Measurements from ENCODE around the gene TRIM72.
"Not testable (repeated sequence)": the region's sequence is repeated elsewhere in the genome, so short reads cannot be mapped to it uniquely, and the experiment has no call there.

The TRIM72 gene

GRCh38 chr16:31215287-31216162 is 1.6 kb downstream of the TRIM72 start:
- peak; percentile 70 for DNase-seq (ENCODE audit: low read depth)

- DNase-seq (ENCODE audit: low read depth): no peak
Observed at GRCh38 chr16:31216422-31217135, 2.7 kb downstream of the TRIM72 start, which contains the start of gene PYDC1. Gene PYDC1 (minus strand): TSS chr16:31217135. CDS start chr16:31217028, 107 bp downstream.

- DNase-seq (ENCODE audit: low read depth): no peak
Observed at GRCh38 chr16:31217136-31217530, 3.2 kb downstream of the TRIM72 start.

DNA sequence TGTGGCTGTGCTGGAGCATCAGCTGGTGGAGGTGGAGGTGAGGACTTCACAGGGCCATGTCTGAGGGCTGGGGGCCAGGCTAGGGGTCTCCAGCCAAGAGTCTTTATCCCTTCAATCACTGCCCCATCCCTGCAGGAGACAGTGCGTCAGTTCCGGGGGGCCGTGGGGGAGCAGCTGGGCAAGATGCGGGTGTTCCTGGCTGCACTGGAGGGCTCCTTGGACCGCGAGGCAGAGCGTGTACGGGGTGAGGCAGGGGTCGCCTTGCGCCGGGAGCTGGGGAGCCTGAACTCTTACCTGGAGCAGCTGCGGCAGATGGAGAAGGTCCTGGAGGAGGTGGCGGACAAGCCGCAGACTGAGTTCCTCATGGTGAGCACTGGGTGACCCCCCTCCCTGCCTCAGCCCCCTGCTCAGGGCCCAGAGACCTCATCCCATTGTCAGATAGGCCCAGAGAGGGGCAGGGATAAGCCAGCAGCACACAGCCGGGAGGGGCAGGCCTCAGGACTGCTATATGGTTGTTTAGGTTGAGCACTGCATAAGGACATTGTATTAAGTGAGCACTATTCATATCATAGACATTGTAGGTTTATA is 5.3 kb downstream of the TRIM72 start:
- no peak for DNase-seq (ENCODE audit: low read depth)

- no peak for DNase-seq (ENCODE audit: low read depth)
Observed at GRCh38 chr16:31221357-31222160, 7.6 kb downstream of the TRIM72 start.

GRCh38 chr16:31223044-31223443 is 9.1 kb downstream of the TRIM72 start:
- DNase-seq (ENCODE audit: low read depth): no peak

GRCh38 chr16:31224092-31224955 is 10.4 kb downstream of the TRIM72 start:
- no peak for DNase-seq (ENCODE audit: low read depth)

- no peak for DNase-seq (ENCODE audit: low read depth)
Observed at GRCh38 chr16:31225193-31225592, 11.3 kb downstream of the TRIM72 start.

GRCh38 chr16:31228206-31228605 is 14.3 kb downstream of the TRIM72 start:
- no peak for DNase-seq (ENCODE audit: low read depth)

GRCh38 chr16:31229501-31229900 is 15.6 kb downstream of the TRIM72 start:
- DNase-seq (ENCODE audit: low read depth): no peak

DNA sequence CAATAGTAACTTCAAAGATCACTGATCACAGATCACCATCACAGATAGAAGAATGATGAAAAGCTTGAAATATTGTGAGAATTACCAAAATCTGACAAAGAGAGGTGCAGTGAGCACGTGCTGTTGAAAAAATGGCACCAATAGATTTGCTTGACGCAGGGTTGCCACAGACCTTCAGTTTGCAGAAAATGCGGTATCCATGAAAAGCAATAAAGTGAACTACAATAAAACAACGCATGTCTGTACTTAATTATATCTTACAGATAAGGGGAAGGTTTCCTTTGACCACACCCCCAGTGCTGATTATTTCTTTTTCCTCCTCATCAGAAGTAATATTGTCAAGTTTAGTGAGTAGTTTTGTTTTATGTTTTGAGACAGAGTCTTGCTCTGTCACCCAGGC is 24.1 kb downstream of the TRIM72 start:
- DNase-seq (ENCODE audit: low read depth): no peak

DNA sequence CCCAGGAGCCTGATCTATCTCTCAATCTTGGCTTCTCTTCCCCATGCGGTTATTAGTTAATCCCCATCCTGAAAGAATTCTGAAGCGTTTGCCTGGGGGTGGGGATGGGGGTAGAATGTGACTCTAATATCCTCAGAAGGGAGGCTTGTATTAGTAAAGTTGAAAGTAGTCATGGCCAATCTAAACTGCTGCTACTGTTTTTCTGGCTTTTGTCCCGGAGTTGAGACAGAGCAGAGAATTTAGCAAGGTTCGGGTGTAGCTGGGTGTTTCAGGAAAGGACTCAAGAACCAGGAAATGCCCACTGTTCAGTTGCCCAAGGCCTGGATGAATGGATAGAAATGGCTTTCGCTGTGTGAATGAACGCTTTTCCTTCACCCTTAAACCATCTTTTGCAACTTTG is 28.3 kb downstream of the TRIM72 start:
- DNase-seq (ENCODE audit: low read depth): no peak

DNA sequence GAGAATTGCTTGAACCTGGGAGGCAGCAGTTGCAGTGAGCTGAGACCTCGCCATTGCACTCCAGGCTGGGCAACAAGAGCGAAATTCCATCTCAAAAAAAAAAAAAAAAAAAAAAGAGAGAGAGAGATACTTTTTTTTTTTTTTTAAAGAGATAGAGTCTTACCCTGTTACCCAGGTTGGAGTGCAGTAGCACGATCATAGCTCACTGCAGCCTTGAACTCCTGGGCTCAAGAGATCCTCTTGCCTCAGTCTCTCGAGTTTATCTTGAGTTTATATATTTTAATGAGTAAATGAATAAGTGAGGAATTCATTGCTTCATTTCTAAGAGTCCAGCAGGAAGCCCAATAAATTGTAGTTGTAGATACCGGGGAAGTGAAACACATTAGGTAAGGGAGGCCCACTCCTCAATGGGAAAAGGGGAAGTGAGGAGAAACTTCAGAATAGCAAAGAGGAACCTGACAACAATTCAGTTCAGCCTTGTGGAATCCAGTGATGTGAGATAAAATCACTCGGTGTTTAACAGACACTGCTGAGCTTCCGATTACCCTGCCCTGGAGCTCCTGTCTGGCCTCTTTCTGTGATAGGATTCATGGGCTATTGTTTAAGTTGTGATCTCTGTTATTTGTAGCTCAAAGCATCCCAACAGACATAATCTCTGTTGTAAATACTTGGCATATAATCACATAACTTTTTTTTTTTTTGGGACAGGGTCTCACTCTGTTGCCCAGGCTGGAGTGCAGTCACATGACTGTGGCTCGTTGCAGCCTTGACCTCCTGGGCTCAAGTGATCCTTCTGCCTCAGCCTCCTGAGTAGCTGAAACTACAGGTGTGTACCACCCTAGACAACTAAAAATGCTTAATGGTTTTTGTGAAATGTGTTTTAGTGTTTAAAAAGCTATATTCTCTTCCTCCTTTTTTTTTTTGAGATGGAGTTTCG is 30.1 kb downstream of the TRIM72 start:
- no peak for DNase-seq (ENCODE audit: low read depth)

DNA sequence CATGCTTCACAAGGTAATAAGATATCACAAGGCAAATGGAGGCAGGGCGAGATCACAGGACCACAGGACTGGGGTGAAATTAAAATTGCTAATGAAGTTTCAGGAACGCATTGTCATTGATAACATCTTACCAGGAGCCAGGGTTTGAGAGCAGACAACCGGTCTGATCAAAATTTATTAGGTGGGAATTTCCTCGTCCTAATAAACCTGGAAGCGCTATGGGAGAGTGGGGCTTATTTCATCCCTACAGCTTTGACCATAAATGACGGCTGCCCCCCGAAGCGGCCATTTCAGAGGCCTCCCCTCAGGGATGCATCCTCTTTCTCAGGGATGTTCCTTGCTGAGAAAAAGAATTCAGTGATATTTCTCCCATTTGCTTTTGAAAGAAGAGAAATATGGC is 31.7 kb downstream of the TRIM72 start:
- not testable (repeated sequence) for DNase-seq (ENCODE audit: low read depth)

GRCh38 chr16:31246296-31246695 is 32.4 kb downstream of the TRIM72 start:
- no peak for DNase-seq (ENCODE audit: low read depth)

DNA sequence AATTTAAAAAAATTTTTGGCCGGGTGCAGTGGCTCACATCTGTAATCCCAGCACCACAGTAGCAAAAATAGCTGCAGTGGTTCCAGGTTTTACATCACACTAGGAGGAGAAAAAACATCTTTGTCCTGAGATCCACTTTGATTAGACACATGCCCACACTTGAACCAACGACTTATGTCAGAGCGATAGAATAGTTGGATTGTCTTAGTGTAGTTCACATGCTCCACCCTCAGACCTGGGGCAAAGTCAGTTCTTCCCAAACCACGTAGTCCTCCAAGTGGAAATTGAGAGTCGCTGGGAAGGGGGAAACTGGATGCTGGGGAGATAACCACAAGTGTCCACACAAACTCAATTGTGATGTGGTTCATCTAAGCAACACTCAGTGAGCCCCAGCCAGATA is 34.4 kb downstream of the TRIM72 start:
- no peak for DNase-seq (ENCODE audit: low read depth)

DNA sequence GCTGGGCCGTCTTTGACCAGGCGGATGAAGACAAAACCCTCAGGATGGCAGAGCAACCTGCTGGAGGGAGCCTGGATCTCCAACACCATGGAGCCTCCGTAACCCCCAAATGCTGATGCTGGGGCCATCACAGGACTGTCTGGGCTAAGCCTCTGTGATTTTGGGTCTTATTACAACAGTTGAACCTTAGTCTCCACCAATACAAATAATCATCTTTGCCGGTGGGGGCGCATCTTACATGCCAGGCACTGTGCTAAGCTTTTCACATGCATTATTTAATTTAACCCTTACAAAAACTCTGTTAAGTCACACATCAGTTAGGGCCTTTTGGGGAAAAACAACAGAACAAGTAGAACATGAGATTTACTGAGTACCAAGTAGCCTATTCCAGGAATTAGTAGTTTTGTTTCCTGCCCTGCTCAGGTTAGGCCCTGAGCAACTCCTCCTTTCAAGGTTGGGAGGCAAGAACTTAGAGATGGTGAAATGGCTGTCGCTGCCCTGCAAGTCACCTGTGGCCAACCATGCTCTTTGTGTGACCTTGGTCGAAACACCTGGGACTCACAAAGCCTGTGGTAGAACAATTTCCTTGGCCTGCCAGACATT is 37.0 kb downstream of the TRIM72 start:
- DNase-seq (ENCODE audit: low read depth): no peak

- DNase-seq (ENCODE audit: low read depth): no peak
Observed at GRCh38 chr16:31251435-31251834, 37.5 kb downstream of the TRIM72 start.

DNA sequence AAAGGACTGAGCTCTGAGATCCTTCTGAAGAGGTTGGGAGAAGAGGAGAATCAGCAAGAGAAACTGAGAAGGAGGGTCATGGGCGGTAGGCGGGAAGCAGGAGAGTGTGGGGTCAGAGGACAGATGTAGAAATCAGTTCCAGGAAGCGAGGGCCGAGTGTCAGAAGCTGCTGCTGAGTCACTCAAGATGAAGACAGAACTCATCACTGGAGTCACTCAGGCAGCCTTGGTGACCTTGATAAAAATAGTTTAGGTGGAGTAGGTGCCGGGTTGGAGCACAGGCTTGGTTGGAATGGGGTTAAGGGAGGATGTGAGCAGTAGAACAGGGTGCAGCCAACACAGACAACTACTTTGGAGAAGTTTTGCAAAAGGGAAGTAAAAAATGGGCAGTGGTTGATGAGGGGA is 39.7 kb downstream of the TRIM72 start:
- DNase-seq (ENCODE audit: low read depth): no peak

DNA sequence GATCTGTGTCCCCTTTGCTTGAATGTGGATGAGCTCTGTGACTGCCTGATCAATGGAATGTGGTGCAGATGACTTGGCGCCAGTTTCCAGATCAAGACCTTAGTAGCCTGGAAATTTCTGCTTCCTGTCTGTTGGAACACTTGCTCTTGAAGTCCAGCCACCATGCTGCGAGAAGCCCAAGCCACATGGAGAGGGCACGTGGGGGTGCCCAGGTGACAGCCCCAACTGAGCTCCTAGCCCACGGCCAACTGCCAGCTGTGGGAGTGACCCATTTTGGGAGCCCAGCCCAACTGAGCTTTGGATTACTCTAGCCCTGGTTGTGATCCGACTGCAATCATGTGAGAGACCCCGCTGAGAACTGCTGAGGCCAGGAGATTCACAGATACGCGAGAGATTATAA is 42.5 kb downstream of the TRIM72 start:
- DNase-seq (ENCODE audit: low read depth): no peak

All from amniotic epithelial cell (primary cell).